Measurements from ENCODE around the gene TMCC3.
A peak's percentile ranks its signal among the peaks of the same experiment; 100 is the strongest.
"Not testable (repeated sequence)": the region's sequence is repeated elsewhere in the genome, so short reads cannot be mapped to it uniquely, and the experiment has no call there.

The TMCC3 gene, protein sequence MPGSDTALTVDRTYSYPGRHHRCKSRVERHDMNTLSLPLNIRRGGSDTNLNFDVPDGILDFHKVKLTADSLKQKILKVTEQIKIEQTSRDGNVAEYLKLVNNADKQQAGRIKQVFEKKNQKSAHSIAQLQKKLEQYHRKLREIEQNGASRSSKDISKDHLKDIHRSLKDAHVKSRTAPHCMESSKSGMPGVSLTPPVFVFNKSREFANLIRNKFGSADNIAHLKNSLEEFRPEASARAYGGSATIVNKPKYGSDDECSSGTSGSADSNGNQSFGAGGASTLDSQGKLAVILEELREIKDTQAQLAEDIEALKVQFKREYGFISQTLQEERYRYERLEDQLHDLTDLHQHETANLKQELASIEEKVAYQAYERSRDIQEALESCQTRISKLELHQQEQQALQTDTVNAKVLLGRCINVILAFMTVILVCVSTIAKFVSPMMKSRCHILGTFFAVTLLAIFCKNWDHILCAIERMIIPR

DNA sequence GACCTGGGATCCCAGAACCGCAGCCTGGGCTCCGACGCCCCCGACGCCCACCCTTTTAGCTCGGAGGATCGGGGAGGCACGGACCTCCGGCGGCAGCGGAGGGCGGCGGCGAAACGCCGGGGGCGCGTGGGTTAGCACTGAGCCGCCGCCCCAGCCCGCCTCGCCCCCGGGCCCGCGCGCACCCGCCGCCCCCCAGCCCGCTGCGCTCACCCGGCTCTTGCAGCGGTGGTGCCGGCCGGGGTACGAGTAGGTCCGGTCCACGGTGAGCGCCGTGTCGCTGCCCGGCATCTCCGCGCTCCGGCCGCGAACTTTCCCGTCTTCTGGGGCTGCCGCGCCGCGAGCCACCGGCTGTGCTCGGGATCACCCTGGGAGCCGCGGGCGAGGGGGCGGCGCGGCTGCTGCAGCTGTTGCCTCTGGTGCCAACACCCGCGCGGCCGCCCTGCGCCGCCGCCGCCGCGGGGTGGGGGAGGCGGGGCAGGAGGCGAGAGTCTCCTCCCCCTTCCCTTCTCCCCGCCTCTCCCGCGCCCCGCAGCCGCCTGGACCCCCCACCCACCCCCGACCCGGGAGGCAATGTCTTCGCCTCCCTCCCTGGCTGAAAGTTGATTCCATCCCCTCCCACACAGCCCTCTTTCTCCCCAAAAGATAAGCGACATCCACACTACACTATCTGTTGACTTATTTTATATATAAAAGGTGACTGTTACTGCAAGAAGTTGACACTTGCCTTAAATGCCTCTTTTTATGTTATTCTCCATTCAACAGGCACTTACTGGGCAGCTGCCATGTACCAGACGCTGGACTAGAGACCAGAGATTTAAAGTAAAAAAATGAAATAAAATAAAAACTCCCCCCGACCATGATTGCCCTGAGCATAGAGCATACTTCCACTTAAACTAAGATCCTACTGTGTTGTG lies at the start of gene TMCC3:
Gene TMCC3, minus strand, starts transcription at position 415 of the 914 bp plus-strand sequence. Its CDS starts 127 bp downstream, at position 288.
- DNase-seq = peak; percentile 30

DNA sequence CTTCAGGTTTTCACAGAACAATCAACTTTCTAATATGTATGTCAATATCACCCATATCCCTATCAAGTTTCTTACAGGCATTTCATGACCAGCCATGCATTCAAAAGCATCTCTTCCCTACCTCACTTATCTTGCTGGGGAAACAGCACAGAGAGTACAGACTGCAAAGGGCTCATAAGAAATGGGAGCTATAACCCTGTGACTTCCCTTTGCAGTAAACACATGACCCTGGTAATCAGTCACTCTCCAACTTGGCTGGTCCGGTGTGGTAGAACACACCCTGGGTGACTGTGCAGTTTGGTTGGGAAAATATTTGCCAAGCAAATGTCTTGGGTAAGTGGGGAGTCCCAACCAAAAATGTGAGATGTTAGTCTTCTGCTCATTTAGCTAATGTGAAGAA lies 49.4 kb upstream of the TMCC3 start:
- DNase-seq = no peak

DNA sequence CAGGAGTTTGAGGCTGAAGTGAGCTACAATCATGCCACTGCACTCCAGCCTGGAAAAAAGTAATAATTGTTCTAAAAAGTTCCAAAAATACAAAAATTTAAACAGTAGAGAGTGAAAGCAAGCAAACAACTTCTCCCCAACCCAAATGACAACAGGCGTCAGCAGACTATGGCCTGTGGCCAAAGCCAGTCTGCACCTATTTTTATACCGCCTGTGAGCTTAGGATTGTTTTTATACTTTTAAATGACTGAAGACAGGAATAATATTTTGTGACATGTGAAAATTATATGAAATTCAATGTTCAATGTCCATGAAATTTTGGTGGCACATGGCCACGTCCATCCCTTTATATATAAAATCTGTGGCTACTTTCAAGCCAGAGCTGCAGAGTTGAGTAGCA lies 48.2 kb upstream of the TMCC3 start:
- DNase-seq = no peak

DNA sequence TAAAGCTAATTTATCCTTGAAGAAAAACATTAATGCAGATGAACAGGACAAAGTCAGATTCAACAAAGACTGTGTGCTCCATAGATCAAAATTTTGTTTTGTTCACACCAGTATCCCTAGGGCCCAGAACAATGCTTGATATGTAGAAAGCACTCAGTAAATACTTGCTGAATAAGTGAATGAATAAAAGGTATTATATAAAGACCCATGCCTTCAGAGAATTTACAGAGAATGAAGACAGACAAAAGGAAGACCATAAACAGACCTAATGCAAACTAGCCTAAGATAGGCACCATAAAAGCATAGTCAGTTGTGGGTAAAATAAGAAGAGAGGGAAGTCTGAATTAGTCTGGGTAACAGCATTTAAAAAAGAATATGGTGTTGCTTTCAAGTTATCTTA lies 47.3 kb upstream of the TMCC3 start:
- no peak for DNase-seq

DNA sequence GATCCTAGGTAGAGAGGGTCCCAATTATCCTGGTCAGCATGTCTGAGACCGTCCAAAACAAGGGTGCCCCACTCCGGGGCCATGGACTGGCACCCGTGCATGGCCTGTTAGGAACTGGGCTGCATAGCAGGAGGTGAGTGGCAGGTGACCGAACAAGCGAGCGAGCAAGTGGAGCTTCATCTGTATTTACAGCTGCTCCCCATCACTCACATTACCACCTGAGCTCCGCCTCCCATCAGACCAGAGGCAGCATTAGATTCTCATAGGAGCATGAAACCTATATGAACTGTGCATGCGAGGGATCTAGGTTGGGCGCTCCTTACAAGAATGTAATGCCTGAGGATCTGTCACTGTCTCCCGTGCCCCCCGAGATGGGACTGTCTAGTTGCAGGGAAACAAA lies 44.4 kb upstream of the TMCC3 start:
- no peak for DNase-seq

DNA sequence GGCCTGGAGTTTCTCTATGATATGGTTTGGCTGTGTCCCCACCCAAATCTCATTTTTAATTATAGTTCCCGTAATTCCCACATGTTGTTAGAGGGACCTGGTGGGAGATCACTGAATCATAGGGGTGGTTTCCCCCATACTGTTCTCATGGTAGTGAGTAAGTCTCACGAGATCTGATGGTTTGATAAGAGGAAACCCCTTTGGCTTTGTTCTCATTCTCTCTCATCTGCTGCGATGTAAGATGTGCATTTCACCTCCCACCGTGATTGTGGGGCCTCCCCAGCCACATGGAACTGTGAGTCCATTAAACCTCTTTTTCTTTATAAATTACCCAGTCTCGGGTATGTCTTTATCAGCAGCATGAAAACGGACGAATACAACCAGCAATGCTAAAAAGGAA lies 42.5 kb upstream of the TMCC3 start:
- not testable (repeated sequence) for DNase-seq

DNA sequence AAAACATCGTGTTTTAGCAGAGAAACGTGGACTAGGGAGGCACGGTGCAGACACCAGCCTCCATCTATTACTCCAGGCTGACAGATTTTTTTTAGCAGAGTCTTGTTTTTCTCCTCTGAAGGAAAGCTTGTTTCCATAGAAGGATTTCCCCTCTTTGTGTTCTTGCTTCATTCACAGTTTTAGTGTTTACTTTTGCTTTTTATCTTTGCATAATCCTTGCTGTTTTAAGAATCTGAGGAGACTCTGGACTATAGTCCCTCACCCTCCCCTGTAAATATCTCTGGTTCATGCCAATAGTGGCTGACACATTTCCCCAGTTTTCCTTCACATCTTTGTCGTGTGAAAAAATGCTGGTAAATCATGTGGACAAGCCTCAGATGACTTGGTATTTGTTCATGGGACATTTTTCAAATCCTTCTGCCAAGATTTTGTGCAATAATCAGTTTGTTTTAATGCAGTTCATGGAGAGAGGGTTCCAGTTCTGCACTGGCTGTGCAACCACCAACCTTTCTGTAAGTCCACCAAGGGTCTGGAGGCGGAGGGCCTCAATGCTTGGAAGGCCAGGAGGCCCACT lies 39.9 kb upstream of the TMCC3 start:
- no peak for DNase-seq

DNA sequence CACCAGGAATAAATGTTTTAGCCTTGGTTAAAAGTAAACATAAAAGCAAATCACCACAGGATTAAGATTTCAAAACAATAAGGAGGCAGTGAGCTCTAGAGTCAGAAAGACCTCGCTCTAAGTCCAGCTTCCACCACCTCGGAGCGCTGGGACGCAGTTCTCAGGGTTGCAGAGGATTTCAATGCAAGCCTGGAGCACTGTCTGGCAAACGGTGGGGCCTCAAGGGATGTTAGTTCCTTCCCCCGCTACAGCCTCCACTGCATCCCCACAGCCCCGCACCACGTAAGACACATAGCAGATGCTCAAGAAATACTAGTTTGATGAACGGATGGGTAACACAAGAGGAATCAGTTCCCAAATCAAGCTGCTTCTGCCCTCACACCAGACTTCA lies 39.3 kb upstream of the TMCC3 start:
- DNase-seq = no peak

DNA sequence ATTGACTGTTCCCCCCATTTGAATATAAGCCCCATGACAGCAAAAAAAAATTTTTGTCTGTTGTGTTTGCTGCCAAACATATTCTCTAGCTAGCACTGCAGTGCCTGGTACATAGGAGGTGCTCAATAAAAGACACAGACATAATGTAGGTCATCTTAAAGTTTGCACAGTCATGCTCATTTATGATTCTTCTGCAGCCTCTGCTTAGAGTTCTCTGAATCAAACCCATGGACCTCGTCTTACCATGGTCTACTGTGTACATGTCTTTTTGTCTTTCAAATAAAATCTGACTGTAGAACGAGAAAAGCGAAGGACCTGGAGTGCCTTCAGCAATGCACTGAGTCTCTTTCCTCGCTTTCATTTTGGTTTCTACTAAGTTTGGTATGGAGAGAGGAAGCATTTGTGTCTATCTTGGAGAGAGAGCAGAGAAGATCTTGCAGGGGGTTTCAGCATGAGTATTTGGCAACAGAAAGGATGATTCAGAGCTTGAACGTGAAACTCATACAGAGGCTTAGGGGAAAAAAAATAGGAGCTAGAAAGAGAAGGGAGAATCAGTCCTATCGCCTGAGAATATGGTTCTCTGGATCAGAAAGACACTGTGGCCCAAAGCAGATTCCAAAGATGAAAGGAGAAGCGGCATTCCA lies 38.8 kb upstream of the TMCC3 start:
- no peak for DNase-seq

DNA sequence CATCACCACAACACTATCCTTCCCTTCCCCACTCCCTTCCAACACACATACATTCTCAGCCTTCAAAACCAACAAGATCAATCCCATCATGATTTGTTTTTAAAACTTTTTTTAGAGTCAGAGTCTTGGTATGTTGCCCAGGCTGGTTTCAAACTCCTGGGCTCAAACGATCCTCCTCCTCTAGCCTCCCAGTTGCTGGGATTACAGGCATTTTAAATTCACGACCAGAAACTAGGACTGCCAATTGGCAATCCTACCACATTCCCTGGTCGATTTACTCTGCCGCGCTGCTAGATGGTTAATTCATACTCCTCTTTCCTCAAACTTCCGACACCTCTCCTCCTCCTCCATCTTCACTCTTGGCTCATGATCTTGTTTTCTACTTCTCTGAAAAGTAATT lies 37.5 kb upstream of the TMCC3 start:
- DNase-seq = no peak

DNA sequence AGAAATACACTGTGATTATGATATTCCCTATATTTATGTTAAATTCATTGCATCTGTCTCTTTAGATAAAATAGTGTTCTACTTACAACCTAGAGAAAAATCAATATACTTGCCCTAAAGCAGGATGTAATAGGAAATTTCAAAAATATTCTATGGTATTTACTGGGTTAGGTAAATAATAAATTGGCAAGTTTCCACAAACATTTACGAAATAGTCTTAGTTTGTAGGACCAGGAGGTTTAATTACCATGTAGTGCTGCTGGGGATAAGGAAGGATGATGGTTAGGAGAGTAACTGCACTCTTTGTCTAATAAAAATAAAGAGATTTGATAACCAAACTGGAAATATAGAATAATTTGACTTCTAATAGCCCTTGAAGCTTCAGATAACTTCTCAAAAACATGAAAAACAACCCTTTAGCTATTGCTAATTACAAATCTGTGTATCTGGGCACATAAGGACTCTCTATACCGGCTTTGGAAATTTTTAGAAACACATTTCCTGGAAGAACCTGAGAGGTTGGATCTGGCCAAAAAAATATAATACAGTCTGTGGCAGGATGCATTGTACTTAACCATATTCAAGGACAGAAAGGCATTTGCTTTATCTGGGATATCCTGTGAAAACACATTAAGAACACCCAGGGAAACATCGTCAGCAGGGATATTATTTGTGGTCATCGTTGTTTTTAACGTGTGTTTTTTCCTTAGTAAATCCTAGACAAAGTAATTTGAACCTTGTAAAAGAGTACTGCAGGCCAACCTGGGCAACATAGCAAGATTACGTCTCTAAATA lies 36.7 kb upstream of the TMCC3 start:
- no peak for DNase-seq

DNA sequence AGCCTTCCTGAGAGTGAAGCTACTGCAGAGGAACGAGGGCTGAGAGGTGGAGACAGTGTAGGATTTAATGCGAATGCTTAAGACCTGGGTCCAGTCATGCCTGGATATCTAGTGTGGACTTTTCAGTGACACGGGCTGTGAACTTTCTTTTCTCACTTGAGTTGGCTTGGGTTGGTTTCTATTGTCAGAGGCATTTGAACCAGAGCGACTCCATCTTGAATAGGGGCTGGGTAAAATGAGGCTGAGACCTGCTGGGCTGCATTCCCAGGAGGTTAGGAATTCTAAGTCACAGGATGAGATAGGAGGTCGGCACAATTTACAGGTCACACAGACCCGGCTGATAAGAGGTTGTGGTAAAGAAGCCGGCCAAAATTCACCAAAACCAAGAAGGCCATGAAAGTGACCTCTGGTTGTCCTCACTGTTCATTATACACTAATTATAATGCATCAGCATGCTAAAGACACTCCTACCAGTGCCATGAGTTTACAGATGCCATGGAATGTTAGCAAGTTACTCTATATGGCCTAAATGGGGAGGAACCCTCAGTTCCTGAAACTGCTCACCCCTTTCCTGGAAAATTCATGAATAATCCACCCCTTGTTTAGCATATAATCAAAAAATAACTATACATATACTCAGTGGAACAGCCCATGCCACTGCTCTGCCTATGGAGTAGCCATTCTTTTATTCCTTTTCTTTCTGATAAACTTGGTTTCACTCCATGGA lies 34.2 kb upstream of the TMCC3 start:
- no peak for DNase-seq

DNA sequence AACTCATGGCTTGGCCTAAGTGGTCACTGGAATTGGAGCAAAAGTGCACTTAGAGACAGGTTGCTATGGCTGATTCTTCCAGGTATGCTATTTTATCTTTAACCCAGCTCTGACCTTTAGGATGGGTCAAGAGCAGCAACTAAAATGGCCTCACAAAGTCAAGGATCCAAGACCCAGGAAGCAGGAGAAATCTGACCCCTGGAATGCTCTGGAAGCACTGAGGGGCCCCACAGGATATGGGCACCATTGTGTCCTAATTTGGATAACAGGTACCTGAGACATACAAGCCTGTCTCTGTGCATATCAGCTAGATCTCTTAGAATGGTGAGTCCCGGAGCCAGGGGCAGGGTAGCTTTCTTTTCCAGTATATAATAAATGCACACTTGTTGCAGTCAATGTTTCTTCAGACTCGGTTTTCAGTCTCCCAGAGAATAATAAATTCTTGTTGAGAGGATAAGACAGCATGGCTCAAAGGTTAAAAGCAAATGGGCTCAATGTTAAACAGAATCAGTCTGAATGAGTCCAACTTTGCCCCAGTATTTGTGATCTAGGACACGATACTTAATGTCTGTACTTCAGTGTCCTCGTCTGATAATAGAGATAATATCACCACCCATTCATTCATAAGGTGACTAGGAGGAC lies 29.3 kb upstream of the TMCC3 start:
- no peak for DNase-seq

DNA sequence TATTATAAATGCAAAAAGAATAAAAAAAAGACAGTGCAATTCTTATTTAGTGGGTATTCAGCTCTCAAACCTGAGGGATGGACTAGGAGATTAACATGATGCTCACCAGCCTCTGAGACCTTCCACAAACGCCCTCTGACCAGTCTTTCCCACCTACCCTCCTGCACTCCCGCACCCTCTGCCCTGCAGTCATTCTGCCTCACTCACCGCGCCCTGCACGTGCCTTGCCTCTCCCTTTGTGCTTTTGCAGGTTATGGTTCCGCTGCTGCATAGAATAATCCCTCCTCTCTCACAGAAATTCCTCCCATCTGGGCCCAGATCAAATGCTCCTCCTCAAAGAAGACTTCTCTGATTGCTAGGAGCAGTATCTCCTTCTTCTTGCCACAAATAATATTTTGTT lies 28.5 kb upstream of the TMCC3 start:
- no peak for DNase-seq

DNA sequence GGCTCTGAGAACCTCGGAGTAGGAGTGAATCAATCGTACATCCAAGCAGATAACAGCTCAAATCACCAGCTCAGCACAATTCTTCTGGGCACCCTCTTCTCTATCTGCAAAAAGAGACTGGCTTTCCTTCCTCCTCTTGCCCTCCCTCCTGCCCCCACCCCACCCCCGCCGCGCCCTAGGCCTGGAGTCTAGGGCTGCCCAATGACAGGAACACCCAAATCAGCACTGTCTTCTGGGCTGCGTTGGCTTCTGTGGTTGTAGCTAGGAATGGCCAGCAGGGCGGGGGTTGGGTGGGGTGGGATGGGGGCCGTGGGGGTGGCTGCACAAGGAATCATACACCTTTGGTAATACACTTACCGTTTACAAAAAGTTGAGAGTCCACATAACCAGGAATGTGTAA lies 28.0 kb upstream of the TMCC3 start:
- DNase-seq = no peak

DNA sequence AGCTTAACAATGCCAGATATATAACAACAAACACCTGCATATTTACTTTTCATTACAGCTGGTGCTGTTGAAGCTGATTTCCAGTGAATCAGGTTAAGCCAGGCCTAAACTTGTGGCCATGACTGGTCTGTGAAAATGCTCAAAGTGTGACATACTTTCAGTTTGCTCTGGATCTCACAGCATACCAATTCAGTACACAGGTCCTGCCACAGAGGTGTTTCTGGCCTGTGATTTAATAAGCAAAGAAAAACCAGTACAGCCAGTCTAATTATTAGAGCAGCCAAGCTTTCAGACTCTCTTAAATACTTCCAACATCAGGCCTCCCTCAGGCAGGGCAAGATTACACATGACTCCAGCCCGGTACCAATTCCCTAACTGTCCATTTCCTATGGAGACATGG lies 27.4 kb upstream of the TMCC3 start:
- no peak for DNase-seq

DNA sequence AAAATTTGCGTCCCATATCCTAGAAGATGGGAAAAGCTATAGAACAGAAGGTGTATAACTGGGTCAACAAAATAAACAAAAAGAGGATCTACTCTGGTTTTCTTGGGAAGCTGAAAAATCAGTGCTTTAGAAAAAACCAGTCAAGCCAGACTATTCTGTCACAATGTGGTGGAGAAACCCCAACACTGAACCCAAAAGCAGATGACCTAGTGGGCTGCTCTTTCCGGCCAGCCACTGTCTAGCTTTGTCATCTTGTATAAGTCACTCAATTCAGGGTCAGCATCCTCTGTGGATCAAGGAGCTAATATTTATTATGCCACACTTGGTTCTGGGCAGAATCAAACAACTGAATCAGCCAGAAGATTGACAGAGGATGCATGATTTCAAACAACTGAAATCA lies 26.6 kb upstream of the TMCC3 start:
- DNase-seq = no peak

DNA sequence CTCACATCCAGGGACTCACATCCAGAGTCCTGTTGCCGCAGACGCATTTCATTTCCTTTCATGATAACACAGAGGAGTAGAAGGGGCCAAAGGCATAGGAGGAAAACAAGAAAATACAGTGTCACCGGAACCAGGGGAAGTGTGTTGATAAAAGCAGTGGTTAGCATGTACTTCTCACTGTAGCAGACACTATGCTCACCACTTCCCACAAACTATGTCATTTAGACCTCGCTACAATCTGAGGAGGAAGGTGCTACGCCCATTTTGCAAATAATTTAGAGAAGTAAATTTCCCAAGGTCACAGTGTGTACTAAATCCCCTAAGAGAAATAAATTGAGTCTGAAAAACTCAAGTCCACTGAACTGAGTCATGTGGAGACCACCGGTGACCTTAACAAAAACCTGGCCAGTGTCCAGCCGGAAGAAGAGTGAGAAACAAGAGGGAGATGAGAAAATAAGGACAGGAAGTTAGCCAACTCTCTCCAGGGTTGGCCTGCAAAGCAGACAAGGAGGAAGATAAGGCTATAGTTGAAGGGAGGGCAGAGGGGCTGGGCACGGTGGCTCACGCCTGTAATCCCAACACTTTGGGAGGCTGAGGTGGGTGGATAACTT lies 25.8 kb upstream of the TMCC3 start:
- DNase-seq = no peak

DNA sequence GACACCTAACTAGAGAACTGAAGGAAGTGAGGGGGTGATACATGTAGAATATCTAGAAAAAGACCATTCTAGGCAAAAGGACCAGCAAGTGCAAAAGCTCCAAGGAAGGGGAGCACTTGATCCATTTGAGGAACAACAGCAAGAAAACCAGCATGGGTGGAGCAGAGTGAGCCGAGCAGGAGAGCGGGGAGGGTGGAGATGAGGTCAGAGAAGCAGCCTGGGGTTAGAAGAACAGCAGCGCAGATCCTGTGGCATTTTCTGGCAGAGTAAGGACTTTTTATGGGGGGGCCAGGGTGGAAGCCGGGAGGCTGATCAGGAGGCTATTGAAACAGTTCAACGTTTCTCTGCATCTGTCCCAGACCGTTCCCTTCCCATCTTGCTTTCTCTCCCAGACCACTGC lies 24.5 kb upstream of the TMCC3 start:
- no peak for DNase-seq

DNA sequence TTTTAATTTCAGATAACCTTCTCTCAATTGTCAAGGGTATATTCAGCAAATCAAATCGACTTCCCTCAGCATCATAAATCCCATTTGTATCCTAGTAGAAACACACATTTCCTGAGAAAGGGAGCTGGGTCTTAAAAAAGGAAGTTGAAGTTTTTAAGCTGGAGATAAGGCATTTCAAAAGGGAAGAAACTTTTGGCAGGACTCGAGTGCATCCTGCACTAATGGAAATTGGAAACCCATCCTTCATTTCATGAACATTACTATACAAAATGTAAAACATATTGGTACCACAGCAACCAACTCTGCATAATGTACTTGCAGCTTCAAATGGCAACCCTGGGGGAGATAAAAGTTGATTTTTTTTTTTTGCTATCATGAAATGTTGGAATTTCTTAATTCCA lies 23.7 kb upstream of the TMCC3 start:
- DNase-seq = no peak

DNA sequence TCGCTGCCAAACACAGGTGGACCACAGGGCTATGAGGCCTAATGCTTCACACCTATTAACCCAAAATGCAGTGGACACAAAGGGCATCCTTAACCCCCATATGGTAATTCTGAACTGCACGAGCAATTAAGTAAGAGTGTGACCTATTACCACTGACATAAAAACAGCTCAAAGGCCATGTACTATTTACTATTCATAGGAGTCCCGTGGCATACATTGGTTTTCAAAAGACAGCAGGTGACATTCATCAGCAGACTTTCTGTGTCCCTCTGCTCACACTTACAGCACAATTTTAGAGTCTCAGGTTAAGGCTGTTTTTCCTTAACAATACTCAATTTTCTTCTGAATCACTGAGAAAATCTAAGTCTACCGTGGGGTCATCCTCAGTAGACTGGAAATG lies 23.1 kb upstream of the TMCC3 start:
- no peak for DNase-seq

Measured in activated naive CD4-positive, alpha-beta T cell treated with anti-CD3 and anti-CD28 coated beads, Interleukin-2, amount 50 U/mL, for 16 hours (primary cell).